ELF-1 (cell line): ENCODE data around the gene KIF20B.
"Not testable (repeated sequence)": the region's sequence is repeated elsewhere in the genome, so short reads cannot be mapped to it uniquely, and the experiment has no call there.

Experiments used
- DNase-seq: peaks from one replicate; pipeline ENCODE4 v3.0.0-alpha.2; 2016; ENCODE audit warnings: low read depth, low spot score

The KIF20B gene

DNA sequence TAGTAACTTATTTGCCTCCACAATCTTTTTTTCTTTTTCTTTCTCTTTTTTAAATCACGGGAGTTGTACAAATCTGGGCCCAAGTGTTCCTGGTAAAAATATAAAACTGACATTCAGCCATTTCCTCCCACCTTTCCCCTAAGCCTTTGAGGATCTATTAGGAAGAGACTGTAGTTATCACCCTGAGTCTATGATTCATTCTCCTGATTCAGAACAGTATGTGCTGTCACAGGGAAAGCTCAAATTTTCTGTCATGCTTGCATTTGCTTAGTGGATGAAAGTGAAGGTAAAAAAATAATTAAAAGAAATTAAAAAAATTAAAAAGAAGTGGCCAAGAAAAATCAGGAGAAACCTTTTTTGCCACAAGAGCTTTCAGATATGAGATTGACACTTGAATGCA lies 71.7 kb downstream of the KIF20B start:
- DNase-seq: no peak

DNA sequence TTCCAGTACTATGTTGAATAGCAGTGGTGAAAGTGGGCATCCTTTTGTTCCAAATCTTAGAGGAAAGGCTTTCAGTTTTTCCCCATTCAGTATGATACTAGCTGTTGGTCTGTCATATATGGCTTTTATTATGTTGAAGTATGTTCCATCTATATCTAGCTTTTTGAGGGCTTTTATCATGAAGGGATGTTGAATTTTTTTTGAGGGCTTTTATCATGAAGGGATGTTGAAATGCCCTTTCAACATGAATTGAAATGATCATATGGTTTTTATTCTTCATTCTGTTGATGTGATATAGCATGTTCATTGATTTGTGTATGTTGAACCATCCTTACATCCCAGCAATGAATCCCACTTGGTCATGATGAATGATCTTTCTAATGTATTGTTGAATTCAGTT lies 75.3 kb downstream of the KIF20B start:
- DNase-seq: no peak

DNA sequence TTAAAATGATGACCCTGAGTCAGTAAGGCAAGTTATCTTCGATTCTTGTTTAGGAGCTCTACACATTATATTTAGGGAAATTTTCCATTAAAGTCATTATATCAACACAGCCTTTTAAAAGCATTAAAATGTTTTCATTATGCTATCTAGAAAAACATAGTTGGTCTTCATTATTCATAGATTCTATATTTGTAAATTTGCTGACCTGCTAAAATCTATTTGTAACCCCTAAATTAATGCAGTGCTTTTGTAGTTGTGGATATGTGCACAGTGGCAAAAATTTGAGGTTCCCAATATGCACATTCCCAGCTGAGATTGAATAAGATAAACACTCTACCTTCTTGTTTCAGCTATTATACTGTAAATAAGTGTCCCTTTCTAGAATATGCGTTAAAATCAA lies 81.1 kb downstream of the KIF20B start:
- no peak for DNase-seq

DNA sequence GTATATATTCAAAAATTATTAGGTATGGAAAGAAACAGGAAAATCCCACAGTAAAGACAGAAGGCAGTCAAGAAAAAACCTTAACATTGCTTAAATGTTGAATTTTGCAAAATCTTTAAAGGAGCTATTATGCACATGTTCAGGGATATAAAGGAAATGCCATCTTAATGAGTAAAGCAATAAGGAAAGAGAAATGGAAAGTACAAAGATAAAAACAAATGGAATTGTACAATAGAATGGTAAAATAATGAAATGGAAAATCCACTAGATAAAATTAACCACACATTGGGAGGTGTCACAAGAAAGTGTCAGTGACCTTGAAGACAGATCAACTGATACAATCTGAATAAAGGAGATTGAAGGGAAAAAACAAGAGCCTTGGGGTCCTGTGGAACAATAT lies 82.0 kb downstream of the KIF20B start:
- no peak for DNase-seq

DNA sequence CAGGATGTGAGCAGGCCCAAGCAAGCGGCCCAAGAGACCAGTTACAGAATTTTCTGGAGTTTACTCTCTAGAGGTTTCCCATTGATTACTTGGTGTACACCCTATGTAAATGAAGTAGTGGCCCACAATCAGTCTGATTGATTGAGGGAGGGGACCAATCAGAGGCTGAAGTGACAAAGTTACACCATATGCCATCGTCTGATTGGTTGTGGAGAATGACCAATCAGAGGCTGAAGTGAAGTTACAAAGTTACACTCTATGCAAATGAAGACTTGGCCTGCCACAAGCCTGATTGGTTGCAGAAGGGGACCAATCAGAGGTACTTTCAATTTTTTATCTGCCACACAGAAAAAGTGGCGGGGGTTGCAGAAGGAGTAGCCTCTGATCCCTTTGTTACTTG lies 83.7 kb downstream of the KIF20B start:
- peak; percentile 4 for DNase-seq

DNA sequence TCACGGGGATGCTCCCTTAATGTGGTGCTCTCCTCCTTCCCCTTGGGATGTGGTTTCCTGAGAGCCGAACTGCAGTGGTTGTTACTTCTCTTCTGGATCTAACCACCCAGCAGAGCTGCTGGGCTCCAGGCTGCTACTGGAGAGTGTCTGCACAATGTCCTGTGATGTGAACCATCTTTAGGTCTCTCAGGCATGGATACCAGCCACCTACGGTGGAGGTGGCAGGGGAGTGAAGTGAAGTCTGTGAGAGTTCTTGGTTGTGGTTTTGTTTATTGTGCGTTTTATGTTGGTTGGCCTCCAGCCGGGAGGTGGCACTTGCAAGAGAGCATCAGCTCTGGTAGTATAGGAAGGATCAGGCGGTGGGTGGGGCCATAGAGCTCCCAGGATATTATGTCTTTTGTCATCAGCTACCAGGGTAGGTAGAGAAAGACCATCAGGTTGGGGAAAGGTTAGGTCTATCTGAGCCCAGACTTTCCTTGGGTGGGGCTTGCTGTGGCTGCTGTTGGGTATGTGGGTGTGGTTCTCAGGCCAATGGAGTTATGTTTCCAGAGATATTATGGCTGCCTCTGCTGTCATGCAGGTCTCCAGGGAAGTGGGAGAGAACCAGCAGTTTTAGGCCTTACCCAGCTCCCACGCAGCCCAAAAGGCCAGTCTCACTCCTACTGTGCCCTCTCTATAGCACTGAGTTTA lies 87.9 kb downstream of the KIF20B start:
- DNase-seq: peak; percentile 3

DNA sequence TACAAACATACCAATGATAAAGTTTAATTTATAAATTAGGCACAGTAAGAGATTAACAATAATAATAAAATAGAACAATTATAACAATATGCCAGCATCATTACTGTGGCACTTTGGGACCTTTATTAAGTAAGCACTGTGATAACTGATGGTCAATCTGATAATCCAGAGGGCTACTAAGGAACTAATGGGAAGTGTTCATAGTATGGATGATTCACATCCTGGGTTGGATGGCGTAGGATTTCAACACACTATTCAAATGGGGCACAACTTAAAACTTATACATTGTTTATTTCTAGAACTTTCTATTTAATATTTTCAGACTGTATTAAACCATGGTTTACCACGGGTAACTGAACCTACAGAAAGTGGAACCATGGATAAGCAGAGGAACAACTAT lies 90.8 kb downstream of the KIF20B start:
- no peak for DNase-seq

DNA sequence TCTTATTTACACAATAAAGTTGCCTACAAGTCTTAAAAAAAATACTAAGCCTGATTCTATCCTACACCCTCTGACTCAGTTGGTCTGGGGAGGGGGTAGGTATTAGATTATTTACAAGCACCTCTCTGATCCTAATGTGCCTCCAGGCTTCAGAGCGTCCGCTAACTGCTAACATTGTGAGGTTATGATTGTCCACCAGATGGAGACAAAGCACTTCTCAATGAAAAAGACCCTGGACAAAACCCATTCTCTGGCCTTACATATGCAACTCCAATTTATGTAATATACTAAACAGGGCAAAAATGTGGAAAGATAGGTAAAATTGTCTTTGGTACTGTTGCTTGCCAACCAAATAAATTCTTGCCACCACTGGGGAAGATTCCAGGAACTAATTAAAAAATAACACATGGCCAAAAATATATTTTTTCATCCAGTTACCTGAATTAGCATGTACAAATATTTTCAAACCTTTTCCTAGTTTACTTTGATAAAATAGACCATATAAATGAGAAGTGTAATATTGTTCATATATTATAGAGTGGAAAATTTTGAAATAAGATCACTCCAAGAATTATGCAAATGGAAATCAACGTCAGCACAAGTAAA lies 92.4 kb downstream of the KIF20B start:
- peak; percentile 78 for DNase-seq

DNA sequence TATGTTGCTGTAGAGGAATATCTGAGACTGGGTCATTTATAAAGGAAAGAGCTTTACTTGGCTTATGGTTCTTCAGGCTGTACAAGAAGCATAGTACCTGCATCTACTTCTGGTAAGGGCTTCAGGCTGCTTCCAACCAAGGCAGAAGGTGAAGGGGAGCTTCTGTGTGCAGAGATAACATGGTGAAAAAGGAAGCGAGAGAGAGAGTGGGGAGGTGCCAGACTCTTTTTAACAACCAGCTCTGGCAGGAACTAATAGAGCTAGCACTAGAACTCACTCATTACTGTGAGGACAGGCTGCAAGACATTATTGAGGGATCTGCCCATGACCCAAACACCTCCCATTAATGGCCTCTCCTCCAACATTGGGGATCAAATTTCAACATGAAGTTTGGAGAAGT lies 94.5 kb downstream of the KIF20B start:
- DNase-seq: no peak

DNA sequence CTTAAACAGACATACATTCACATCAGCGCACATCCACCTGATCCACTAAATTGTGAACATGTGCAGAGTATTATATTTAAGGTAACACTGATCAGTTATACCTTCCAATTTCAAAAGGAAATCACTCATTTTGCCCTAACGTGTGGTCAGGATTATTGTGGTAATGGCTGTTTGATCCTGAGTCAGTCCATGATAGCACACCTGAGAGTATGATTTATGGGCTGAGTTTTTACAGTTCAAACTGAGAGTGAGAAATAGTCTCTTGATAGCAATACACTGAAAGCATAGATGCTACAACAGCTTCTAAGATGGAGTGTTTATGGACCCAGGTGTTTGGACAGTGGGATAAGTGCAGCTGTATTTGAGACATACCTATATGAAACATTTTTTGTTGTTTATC lies 96.7 kb downstream of the KIF20B start:
- no peak for DNase-seq

DNA sequence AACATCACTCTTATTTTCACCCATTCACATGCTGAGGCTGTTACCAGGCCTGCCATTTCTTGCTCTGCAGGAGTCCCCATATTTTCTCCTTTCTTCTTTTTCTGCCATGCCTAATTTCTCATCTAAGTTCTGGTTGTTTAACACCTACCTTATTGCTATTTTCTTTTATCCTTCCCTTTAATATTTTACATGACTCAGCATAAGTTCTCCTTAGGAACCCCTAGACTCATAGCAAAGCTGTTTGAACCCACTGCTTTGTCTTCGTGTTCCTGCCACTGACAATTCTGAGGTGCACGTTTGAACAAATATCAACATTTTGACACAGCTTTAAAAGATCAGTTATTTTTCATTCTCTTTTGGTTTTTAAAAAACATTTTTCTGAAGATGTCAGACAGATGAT lies 98.2 kb downstream of the KIF20B start:
- DNase-seq: no peak

DNA sequence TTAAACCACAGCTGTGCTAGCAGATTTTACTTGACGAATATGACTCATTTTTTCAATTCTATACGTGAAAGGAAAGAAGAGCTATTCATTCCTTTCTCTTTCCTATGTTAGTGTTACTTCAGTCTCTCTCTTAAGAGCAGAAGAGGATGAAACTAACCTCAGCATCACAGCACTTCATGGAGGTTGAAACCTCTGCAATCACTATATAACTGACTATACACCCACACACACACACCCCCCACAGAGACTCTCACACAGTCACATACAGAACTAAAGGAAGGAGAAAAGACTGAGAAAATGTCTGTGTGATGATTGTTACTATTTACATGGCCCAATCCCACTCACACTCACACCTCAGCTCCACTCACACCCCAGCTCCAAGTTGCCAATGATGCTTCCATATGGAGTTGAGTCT lies 104.2 kb downstream of the KIF20B start:
- no peak for DNase-seq

DNA sequence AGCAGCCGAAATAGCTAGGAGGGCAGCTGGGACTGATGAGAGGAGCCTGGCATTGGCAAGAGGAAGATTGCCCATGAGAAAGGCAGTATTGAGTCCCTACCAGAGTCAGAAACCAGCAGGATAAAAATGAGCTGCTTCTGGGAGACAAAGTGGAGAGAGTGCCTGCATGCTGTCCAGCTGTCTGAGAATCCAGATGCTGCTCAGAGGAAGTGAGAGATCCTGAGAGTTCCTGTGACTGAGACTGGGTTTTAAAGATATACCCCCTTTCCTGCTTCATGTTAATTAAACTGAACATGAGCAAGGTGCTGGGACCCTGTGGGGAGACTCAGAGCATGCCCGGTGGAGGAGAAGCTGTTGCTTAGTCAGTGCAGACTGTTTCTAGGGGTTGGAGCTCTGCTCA lies 107.5 kb downstream of the KIF20B start:
- DNase-seq: no peak

DNA sequence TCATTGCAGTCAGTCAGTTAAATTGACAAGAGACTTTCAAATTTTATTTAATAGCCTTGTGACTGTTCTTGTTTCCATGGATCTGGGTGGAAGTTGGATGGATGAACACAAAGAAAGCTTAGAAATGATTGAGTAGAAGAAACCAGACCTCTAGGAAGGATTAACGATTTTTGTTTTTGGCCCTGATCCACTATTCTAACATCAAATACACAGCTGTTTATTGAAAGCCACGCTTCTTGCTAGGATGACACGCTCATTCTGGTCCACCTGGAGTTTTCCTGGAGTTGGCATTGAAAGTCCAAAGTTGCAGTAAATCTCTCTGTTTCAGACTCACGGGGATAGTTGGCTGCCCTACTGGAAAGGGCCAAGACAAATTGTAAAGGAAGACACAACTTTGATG lies 108.4 kb downstream of the KIF20B start:
- no peak for DNase-seq

DNA sequence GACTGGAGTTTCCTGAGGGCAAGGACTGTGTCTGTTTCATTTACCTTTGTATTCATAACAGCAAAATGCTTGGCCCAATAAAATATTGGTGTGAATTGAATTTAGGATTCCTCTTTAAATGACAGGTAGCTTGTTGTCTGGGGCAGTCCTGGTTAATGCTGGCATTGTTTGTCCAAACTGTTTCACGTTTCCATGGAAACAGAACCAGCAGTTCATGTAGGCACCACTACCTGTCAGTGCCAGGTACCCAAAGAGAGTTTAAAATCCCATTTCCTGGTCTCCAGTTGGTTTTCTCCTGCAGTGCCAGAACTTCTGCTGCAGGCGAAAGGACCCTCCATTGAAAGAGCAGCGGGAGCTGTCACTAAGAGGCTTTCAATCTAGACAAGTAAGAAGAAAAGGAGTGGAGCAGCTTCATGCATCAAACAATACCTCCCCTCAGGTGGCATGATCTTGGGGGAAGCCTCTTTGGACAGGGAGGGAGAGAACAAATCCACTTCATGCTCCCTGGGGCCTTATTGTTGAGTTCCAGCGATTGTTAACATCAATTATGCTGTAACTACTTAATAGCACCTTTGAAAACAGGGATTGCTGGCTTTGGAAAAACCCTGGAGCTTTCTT lies 109.6 kb downstream of the KIF20B start:
- peak; percentile 84 for DNase-seq

DNA sequence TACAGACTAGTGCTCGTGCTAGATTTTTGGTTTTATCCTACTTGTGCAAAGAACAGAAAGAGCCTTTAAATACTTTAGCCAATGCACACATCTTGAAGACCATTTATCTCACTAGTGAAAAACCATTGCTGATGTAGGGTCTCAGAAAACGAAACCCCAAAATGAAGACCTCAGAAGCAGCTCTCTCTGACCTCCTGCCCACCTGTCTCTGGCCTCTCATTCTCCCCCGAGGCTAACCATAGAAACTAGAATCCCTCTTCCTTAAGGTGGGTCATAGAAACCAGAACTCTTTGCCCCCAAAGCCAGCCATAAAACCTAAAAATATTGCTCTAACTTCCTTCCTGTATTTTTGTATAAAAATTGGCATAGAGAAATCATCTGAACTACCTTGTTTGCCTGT lies 112.2 kb downstream of the KIF20B start:
- no peak for DNase-seq

DNA sequence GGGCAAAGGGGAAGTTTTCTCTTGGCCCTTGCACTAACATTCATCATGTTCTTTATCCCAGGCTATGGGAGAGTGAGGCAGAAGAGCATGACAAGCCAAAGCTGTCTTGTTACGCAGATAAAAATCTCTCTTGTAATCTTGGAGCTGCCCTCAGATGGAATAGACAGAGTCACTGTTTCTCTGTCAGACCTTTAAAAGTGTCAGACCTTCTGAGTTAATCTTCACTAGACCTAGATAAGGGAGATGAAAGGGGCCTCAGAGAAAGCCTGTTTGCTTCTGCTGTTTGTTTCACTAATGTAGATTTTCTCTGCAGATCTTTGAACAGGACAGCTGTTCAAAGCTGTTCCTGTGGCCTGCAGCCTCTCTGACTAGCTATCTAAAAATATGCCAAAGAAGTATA lies 112.9 kb downstream of the KIF20B start:
- DNase-seq: peak; percentile 28

DNA sequence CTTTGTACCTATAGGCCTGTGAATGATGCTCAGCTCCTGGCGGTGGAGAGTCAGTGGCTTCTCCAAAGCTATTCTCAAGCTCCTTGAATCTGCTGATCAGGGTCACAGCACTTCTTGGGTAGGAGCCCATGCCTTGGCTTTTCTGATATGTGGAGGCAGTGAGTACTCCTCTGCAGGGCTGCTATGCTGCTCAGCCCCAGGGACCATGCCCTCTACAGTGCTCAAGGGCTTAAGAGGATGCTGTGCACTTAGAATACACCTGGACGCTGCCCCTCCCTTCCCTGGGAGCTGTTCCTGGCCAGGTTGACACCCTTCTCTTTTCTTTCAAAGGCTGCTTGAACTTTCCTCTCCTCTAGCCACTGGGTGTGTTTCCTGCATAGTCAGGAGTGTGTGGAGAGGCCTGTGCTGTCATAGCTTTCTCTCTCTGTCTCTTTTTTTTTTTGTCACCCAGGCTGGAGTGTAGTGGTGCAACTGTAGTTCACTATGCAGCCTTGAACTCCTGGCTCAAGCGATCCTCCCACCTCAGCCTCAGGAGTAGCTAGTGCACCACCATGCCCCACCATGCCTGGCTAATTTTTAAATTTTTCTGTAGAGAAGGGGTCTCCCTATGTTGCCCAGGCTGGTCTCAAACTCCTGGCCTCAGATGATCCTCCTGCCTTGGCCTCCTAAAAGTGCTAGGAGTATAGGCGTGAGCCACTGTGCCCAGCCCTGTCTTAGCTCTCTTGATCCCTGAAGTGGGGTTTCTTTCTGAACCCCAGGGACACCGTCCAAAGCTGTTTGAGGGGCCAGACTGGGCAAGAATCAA lies 113.9 kb downstream of the KIF20B start:
- DNase-seq: no peak

DNA sequence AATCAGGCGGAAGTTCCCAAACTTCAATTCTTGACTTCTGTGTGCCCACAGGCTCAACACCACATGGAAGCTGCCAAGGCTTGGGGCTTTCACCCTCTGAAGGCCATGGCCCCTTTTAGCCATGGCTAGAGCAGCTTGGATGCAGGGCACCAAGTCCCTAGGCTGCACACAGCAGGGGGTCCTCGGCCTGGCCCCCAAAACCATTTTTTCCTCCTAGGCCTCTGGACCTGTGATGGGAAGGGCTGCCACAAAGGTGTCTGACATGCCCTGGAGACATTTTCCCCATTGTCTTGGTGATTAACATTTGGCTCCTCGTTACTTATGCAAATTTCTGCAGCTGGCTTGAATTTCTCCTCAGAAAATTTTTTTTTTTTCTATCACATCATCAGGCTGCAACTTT lies 117.6 kb downstream of the KIF20B start:
- not testable (repeated sequence) for DNase-seq
